ENCODE measurements around the gene PRKAR2A.
"Not testable (repeated sequence)": the region's sequence is repeated elsewhere in the genome, so short reads cannot be mapped to it uniquely, and the experiment has no call there.

Gene PRKAR2A

DNA sequence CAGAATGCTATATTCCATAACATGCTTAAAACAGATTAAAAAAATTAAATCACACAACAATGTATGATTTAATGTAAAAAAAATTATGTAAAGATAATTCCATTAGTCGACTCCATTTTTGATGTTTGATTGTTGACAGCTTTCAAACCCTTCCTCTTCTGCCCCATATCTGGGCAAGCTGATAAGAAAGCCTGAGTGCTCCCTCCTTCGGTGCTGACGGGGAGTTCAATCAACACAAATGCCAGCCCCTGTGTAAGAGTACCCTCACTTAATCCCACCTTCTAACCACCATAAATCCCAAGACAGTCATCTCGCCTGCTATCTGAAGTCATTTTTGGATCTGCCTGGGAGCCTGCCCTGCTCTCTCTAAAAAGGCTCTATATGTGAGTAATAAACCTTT lies 70.8 kb downstream of the PRKAR2A start:
- DNase-seq (ENCODE audit: low spot score): no peak

- no peak for DNase-seq (ENCODE audit: low spot score)
Observed at GRCh38 chr3:48770192-48770502, 77.5 kb downstream of the PRKAR2A start.

GRCh38 chr3:48765376-48765775 lies 82.3 kb downstream of the PRKAR2A start:
- DNase-seq (ENCODE audit: low spot score): no peak

- DNase-seq (ENCODE audit: low spot score): no peak
Observed at GRCh38 chr3:48762816-48763215, 84.9 kb downstream of the PRKAR2A start.

GRCh38 chr3:48759991-48760540 lies 87.6 kb downstream of the PRKAR2A start:
- DNase-seq (ENCODE audit: low spot score): not testable (repeated sequence)

GRCh38 chr3:48759531-48759930 lies 88.1 kb downstream of the PRKAR2A start:
- not testable (repeated sequence) for DNase-seq (ENCODE audit: low spot score)

DNA sequence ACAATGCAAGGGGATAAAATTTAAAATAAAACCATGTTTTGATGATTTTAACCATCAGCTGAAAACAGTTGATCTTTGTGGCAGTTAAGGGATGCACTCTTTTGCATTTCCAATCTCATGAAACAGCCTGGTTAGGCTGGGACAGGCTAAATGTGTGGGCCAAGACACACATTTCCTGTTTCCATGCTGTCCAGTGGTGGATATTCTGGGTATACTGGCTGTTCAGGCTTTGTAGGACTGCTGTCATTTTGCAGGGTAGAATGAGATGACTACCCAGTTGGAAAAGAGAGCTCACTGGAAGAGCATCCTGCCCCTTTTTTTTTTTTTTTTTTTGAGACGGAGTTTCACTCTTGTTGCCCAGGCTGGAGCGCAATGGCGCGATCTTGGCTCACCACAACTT lies 88.6 kb downstream of the PRKAR2A start:
- DNase-seq (ENCODE audit: low spot score): no peak

DNA sequence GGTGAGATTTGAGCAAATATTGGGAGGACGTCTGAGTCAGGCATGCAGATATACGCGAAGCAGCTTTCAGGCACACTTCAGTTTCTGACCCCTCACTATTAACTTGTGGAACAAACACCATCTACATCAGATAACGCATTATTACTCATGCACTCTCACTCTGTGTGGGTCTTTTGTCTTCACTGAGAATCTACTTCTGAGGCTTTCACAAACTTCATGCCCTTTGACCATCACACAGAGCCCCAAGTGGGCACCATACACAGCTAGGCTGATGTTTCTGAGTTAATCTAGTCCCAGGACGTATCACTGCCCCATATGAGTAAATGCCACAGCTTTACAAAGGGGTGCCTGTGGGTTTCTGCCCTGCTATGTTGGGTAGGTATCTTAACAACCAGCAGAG lies 91.0 kb downstream of the PRKAR2A start:
- no peak for DNase-seq (ENCODE audit: low spot score)

- no peak for DNase-seq (ENCODE audit: low spot score)
Observed at GRCh38 chr3:48750856-48751255, 96.8 kb downstream of the PRKAR2A start.

DNA sequence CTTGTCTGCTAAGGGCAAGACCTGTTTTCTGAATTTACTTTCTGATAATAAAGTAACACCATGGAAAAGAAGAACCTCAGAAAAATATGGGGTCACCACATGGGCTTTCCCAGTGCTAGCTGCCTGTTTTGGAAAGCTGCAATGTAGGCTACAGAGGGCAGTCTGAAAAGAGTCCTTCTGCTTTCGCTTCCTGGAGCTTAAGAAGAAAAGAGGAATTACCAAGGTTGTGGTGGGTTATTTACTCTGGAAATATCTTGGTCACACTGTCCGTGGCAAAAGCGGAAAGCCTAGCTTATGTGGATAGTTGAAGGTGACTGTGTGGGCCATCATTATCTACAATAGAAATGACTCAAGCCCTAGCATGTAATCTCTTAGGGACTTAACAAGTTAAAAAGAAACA lies 98.9 kb downstream of the PRKAR2A start:
- no peak for DNase-seq (ENCODE audit: low spot score)

- DNase-seq (ENCODE audit: low spot score): no peak
Observed at GRCh38 chr3:48747706-48748105, 100.0 kb downstream of the PRKAR2A start.

- DNase-seq (ENCODE audit: low spot score): no peak
Observed at GRCh38 chr3:48747015-48747615, 100.6 kb downstream of the PRKAR2A start.

GRCh38 chr3:48743773-48744172 lies 103.9 kb downstream of the PRKAR2A start:
- no peak for DNase-seq (ENCODE audit: low spot score)

- DNase-seq (ENCODE audit: low spot score): not testable (repeated sequence)
Observed at GRCh38 chr3:48741226-48741625, 106.4 kb downstream of the PRKAR2A start.

- DNase-seq (ENCODE audit: low spot score): peak; percentile 93
Observed at GRCh38 chr3:48739955-48740823, 107.5 kb downstream of the PRKAR2A start.

- DNase-seq (ENCODE audit: low spot score): no peak
Observed at GRCh38 chr3:48739617-48739954, 108.1 kb downstream of the PRKAR2A start.

DNA sequence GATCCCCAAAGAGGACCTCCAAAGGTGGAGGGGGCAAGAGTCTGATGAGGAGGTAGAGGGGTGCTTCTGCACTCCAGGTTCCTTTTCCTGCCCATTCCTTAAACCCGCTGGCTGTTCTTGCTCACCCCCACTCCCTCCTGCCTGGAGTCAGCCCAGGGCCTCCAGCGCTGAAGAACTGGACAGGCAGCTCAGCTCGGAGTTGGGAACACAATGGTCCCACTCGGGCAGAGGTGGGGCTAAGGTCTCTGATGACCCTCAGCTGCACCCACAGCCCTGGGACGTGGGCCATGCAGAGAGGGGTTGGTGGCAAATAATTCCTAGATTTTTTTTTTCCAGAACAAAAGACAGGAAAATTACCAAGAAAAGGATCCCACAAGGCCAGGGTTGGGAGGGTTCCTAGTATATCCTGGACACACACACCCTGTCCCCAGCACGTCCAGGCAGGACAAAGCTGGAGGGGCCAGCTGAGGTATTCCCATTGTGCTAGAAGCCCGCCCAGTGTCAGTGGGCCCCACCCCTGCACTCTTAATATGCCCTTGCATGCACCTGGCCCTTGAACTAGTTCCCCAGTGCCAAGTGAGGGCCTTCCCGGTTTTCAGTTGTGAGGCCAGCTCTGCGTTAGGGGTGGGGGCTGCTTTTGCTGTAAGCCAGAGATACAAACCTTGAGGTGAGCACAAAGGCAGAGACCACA lies 108.6 kb downstream of the PRKAR2A start:
- DNase-seq (ENCODE audit: low spot score): no peak

DNA sequence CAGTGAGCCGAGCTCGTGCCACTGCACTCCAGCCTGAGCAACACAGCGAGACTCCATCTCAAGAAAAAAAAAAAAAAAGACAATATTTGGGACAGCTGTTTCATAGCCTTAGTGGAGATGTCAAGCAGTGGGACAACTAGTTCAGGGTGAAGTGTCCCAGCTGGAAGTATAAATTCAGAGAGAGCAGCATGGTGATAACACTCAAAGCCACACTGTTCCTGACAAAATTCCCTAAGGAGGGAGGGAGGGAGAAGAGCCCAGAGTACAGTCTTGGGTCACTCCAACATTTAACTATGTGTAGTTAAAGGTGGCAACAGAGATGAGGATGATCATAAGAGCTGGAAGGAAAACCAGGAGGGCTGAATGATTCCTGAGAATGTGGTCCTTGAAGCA lies 109.5 kb downstream of the PRKAR2A start:
- no peak for DNase-seq (ENCODE audit: low spot score)

DNA sequence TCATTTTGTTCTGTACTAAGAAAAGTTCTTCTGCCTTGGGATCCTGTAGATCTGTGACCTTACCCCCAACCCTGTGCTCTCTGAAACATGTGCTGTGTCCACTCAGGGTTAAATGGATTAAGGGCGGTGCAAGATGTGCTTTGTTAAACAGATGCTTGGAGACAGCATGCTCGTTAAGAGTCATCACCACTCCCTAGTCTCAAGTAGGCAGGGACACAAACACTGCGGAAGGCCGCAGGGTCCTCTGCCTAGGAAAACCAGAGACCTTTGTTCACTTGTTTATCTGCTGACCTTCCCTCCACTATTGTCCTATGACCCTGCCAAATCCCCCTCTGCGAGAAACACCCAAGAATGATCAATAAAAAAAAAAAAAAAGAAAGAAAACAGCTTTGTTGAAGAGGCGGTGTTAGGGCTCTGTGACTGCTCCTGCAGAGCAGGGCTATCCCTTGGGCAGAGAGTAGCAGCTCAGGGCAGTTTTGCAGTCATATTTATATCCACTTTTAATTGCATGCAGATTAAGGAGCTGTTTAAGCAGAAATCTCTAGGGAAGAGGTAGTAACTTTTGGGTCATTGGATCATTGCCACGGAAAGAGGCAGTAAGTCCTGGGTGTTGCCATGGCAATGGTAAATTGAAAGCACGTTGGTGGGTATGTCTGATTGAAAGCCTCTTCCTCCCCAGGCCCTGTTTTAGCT lies 112.5 kb downstream of the PRKAR2A start:
- DNase-seq (ENCODE audit: low spot score): not testable (repeated sequence)

DNA sequence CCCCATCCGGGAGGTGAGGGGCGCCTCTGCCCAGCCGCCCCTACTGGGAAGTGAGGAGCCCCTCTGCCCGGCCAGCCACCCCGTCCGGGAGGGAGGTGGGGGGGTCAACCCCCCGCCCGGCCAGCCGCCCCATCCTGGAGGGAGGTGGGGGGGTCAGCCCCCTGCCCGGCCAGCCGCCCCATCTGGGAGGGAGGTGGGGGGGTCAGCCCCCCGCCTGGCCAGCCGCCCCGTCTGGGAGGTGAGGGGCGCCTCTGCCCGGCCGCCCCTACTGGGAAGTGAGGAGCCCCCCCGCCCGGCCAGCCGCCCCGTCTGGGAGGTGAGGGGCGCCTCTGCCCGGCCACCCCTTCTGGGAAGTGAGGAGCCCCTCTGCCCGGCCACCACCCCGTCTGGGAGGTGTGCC lies 113.1 kb downstream of the PRKAR2A start:
- not testable (repeated sequence) for DNase-seq (ENCODE audit: low spot score)

GRCh38 chr3:48733752-48734518 lies 113.7 kb downstream of the PRKAR2A start:
- DNase-seq (ENCODE audit: low spot score): not testable (repeated sequence)

DNA sequence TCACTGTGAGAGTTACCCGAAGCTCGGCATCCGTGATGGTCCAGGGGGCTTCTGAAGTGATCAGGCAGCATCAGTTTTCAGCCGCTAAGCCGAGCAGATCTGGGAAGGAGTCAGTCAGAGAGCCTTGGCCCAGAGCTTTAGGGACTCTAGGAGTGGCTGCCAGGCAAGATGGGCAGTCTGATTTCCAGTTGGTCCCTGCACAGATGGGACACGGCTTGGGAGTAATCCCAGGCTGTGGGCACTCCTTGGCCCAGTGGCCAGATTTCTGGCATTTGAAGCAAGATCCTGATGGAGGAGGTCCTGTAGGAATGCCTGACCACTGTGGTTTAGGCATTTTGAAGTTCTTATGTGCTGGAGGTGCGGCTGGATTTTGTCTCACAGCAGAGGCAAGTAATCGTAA lies 120.2 kb downstream of the PRKAR2A start:
- no peak for DNase-seq (ENCODE audit: low spot score)

Data from GM03348 (cell line).